H1 (cell line): ENCODE data around the gene CES3. TPM values are rescaled to one million over a fixed set of nuclear protein-coding genes. Genes with fewer than 3 reads are reported as not detected.
A peak's percentile ranks its signal among the peaks of the same experiment; 100 is the strongest.

ENCODE experiments used
- CTCF ChIA-PET: fragments of 300-600 bp; sonication (Branson Sonifier 250); formaldehyde crosslinking; loops from one replicate; lab custom pipeline; 2021; ENCODE audit not compliant: partially characterized antibody; lab: Charles Lee
- POLR2A ChIA-PET: fragments of 300-600 bp; sonication (Branson Sonifier 250); formaldehyde crosslinking; loops from one replicate; lab custom pipeline; 2021; ENCODE audit warnings: inconsistent platforms; ENCODE audit not compliant: partially characterized antibody; lab: Charles Lee
- DNase-seq, 2 experiments: peaks; one replicate each; pipeline versions ENCODE4 v3.0.0 to v3.0.0-alpha.2; 2010 to 2022; ENCODE audit warnings: low spot score in 2 of 2, low read depth in 1 of 2, mixed read lengths in 1 of 2
- FAIRE-seq: peaks from 2 replicates; lab custom pipeline; 2011; peaks lifted over from hg19 to GRCh38; lab: Jason Lieb, UNC
- H2AFZ ChIP-seq: 2 replicates; pipeline ENCODE4 v1.8.1; 2012; ENCODE audit warnings: low read length, inconsistent platforms
- H2AK5ac ChIP-seq: 2 replicates; pipeline ENCODE4 v1.6.1; 2013; ENCODE audit warnings: low read depth, low read length
- H2BK120ac ChIP-seq: replicated peaks from 2 replicates; pipeline ENCODE3; 2013; ENCODE audit warnings: low read depth, low read length, inconsistent platforms
- H2BK12ac ChIP-seq: 2 replicates; pipeline ENCODE4 v1.6.1; 2013; ENCODE audit warnings: low read depth, low read length
- H2BK15ac ChIP-seq: 2 replicates; pipeline ENCODE4 v1.6.1; 2013; ENCODE audit warnings: low read length
- H2BK20ac ChIP-seq: 2 replicates; pipeline ENCODE4 v1.6.1; 2013; ENCODE audit warnings: low read length
- H2BK5ac ChIP-seq: 2 replicates; pipeline ENCODE4 v1.6.1; 2013; ENCODE audit warnings: low read depth, low read length
- H3K14ac ChIP-seq: 2 replicates; pipeline ENCODE4 v1.6.1; 2013; ENCODE audit warnings: inconsistent platforms; ENCODE audit not compliant: insufficient read length
- H3K18ac ChIP-seq: 2 replicates; pipeline ENCODE4 v1.6.1; 2013; ENCODE audit warnings: low read length; ENCODE audit errors: extremely low read depth
- H3K23ac ChIP-seq: 2 replicates; pipeline ENCODE4 v1.6.1; 2013; ENCODE audit warnings: inconsistent platforms; ENCODE audit not compliant: insufficient read length
- H3K23me2 ChIP-seq: 2 replicates; pipeline ENCODE4 v1.6.1; 2013; ENCODE audit warnings: low read depth, low read length
- H3K27ac ChIP-seq: 2 replicates; pipeline ENCODE4 v1.6.1; 2011; ENCODE audit warnings: low read depth, low read length, inconsistent platforms
- H3K27me3 ChIP-seq, 4 experiments: replicated peaks in 1 of 4; 1 replicate in 1 of 4; 2 replicates in 3 of 4; pipeline versions ENCODE4 v1.6.1 to v1.8.1; 2011 to 2013; ENCODE audit warnings: low read length in 3 of 4, mild to moderate bottlenecking in 3 of 4, inconsistent platforms in 2 of 4, mixed read lengths in 2 of 4, moderate library complexity in 1 of 4; ENCODE audit not compliant: control insufficient read depth in 3 of 4, insufficient read depth in 3 of 4; ENCODE audit errors: extremely low read depth in 1 of 4
- H3K36me3 ChIP-seq, 4 experiments: 2 replicates each; pipeline versions ENCODE4 v1.6.1 to v1.8.1; 2011 to 2013; ENCODE audit warnings: mild to moderate bottlenecking in 4 of 4, low read length in 3 of 4, moderate library complexity in 2 of 4, control low read depth in 1 of 4, inconsistent platforms in 1 of 4; ENCODE audit not compliant: insufficient read depth in 4 of 4, control insufficient read depth in 2 of 4
- H3K4ac ChIP-seq: replicated peaks from 2 replicates; pipeline ENCODE3; 2013; ENCODE audit warnings: low read length, low read depth, mixed read lengths, inconsistent platforms; ENCODE audit not compliant: insufficient read length
- H3K4me1 ChIP-seq, 4 experiments: replicated peaks in 1 of 4; 1 replicate in 1 of 4; 2 replicates in 3 of 4; pipeline versions ENCODE4 v1.6.1 to v1.8.1; 2011 to 2013; ENCODE audit warnings: low read length in 3 of 4, inconsistent platforms in 2 of 4, mixed read lengths in 1 of 4; ENCODE audit not compliant: insufficient read depth in 4 of 4, control insufficient read depth in 3 of 4
- H3K4me2 ChIP-seq, 2 experiments: 2 replicates each; pipeline versions ENCODE4 v1.6.1 to v1.8.1; 2011 to 2013; ENCODE audit warnings: low read depth in 2 of 2, low read length in 2 of 2, control low read depth in 1 of 2, inconsistent platforms in 1 of 2, mild to moderate bottlenecking in 1 of 2; ENCODE audit not compliant: insufficient read depth in 1 of 2
- H3K4me3 ChIP-seq, 4 experiments: fragments of 200-600, 300-600 bp in 1 of 4; sonication (generic), shearing (Covaris generic), sonication (Bioruptor Twin) in 1 of 4; 2 replicates each; pipeline versions ENCODE4 v1.5.1 to v1.8.1; 2011 to 2016; ENCODE audit warnings: low read length in 4 of 4, low read depth in 3 of 4, control low read depth in 2 of 4, inconsistent platforms in 2 of 4, mild to moderate bottlenecking in 2 of 4, mixed read lengths in 1 of 4, moderate library complexity in 1 of 4; ENCODE audit not compliant: insufficient read depth in 2 of 4; ENCODE audit errors: extremely low read depth in 1 of 4
- H3K56ac ChIP-seq: replicated peaks from 2 replicates; pipeline ENCODE3; 2013; ENCODE audit warnings: low read depth, mild to moderate bottlenecking, mixed read lengths, low read length, inconsistent platforms; ENCODE audit not compliant: insufficient read length
- H3K79me1 ChIP-seq: 2 replicates; pipeline ENCODE4 v1.6.1; 2013; ENCODE audit warnings: low read depth, low read length, control low read depth
- H3K79me2 ChIP-seq, 2 experiments: 2 replicates each; pipeline versions ENCODE4 v1.6.1 to v1.8.1; 2012 to 2013; ENCODE audit warnings: low read length in 2 of 2, mild to moderate bottlenecking in 2 of 2, inconsistent platforms in 1 of 2; ENCODE audit not compliant: insufficient read depth in 2 of 2, control insufficient read depth in 1 of 2
- H3K9ac ChIP-seq, 4 experiments: replicated peaks in 1 of 4; 1 replicate in 1 of 4; 2 replicates in 3 of 4; pipeline versions ENCODE4 v1.6.1 to v1.8.1; 2011 to 2013; ENCODE audit warnings: low read depth in 3 of 4, low read length in 3 of 4, control low read depth in 2 of 4, mild to moderate bottlenecking in 2 of 4, moderate library complexity in 2 of 4, inconsistent platforms in 1 of 4; ENCODE audit errors: extremely low read depth in 1 of 4
- H3K9me3 ChIP-seq, 2 experiments: 2 replicates each; pipeline versions ENCODE4 v1.6.1 to v1.8.1; 2012 to 2013; ENCODE audit warnings: mild to moderate bottlenecking in 2 of 2, moderate library complexity in 2 of 2, control low read depth in 1 of 2, inconsistent platforms in 1 of 2, low read depth in 1 of 2, low read length in 1 of 2, mixed read lengths in 1 of 2; ENCODE audit not compliant: insufficient read depth in 2 of 2
- H4K20me1 ChIP-seq, 2 experiments: replicated peaks in 1 of 2; 2 replicates each; pipeline versions ENCODE3 to v1.8.1; 2011 to 2013; ENCODE audit warnings: inconsistent platforms in 2 of 2, low read length in 2 of 2, mild to moderate bottlenecking in 1 of 2; ENCODE audit not compliant: insufficient read depth in 2 of 2, control insufficient read depth in 1 of 2
- H4K5ac ChIP-seq: 2 replicates; pipeline ENCODE4 v1.6.1; 2013; ENCODE audit warnings: low read length, low read depth, mixed read lengths, inconsistent platforms; ENCODE audit not compliant: insufficient read length
- H4K8ac ChIP-seq: 2 replicates; pipeline ENCODE4 v1.8.0; 2013; ENCODE audit warnings: mild to moderate bottlenecking, moderate library complexity, low read length, inconsistent platforms; ENCODE audit not compliant: insufficient read depth; ENCODE audit errors: extremely low read depth
- H4K91ac ChIP-seq: replicated peaks from 2 replicates; pipeline ENCODE3; 2013; ENCODE audit warnings: low read length, mixed read lengths, inconsistent platforms; ENCODE audit not compliant: insufficient read length
- ATF2 ChIP-seq: IDR thresholded peaks from 2 replicates; pipeline ENCODE4 v1.6.1; 2012; ENCODE audit warnings: low read length, inconsistent platforms
- BACH1 ChIP-seq: IDR thresholded peaks from 2 replicates; pipeline ENCODE4 v1.6.1; 2012; ENCODE audit warnings: low read length, improper control_type of control experiment
- BCL11A ChIP-seq, 2 experiments: IDR thresholded peaks; one replicate each; pipeline ENCODE4 v1.6.1; 2011; ENCODE audit warnings: low read depth in 2 of 2, low read length in 2 of 2, mild to moderate bottlenecking in 2 of 2
- BRCA1 ChIP-seq: IDR thresholded peaks from 2 replicates; pipeline ENCODE4 v1.6.1; 2012; ENCODE audit warnings: low read depth, low read length, improper control_type of control experiment
- CBX5 ChIP-seq: fragments of 300-800, 300-1000 bp; sonication (generic); IDR thresholded peaks from 2 replicates; pipeline ENCODE4 v1.7.1; 2016; ENCODE audit warnings: antibody characterized with exemption, low read length, low read depth
- CREB1 ChIP-seq: IDR thresholded peaks from 2 replicates; pipeline ENCODE4 v1.6.1; 2012; ENCODE audit warnings: inconsistent platforms
- FOSL1 ChIP-seq: IDR thresholded peaks from 2 replicates; pipeline ENCODE4 v1.6.1; 2011; ENCODE audit warnings: mild to moderate bottlenecking, low read depth, low read length, moderate library complexity; ENCODE audit not compliant: insufficient read depth
- HDAC6 ChIP-seq: IDR thresholded peaks from one replicate; pipeline ENCODE4 v1.7.1; 2012; ENCODE audit warnings: low read depth, mild to moderate bottlenecking, inconsistent platforms, low read length, moderate library complexity
- KDM4A ChIP-seq: IDR thresholded peaks from one replicate; pipeline ENCODE4 v1.7.1; 2012; ENCODE audit warnings: low read depth, mild to moderate bottlenecking, moderate library complexity, low read length, inconsistent platforms; ENCODE audit not compliant: severe bottlenecking
- NANOG ChIP-seq: IDR thresholded peaks from 2 replicates; pipeline ENCODE4 v1.6.1; 2011; ENCODE audit warnings: low read length, low read depth, mild to moderate bottlenecking, inconsistent platforms; ENCODE audit not compliant: insufficient read depth, poor library complexity, severe bottlenecking
- RFX5 ChIP-seq: IDR thresholded peaks from 2 replicates; pipeline ENCODE4 v1.6.1; 2011; ENCODE audit warnings: low read depth, low read length, improper control_type of control experiment, borderline replicate concordance
- TBP ChIP-seq: IDR thresholded peaks from 2 replicates; pipeline ENCODE4 v1.6.1; 2011; ENCODE audit warnings: low read depth, low read length, improper control_type of control experiment
- TCF12 ChIP-seq: IDR thresholded peaks from 2 replicates; pipeline ENCODE4 v1.6.1; 2011; ENCODE audit warnings: low read depth, mild to moderate bottlenecking, low read length
- TEAD4 ChIP-seq: IDR thresholded peaks from 2 replicates; pipeline ENCODE4 v1.6.1; 2012; ENCODE audit warnings: low read depth, low read length, inconsistent platforms, mixed read lengths
- WGBS, 2 experiments: shearing (Covaris generic) in 1 of 2; methylation state at CpG; one replicate each; pipeline versions ENCODE4 v1.1.6 to v1.1.7; 2013 to 2015; ENCODE audit warnings: low lambda C conversion rate in 2 of 2, mixed read lengths in 2 of 2, inconsistent platforms in 1 of 2, low coverage in 1 of 2, missing lambda C conversion rate in 1 of 2; ENCODE audit not compliant: insufficient replicate concordance in 2 of 2, insufficient coverage in 1 of 2, insufficient read length in 1 of 2; ENCODE audit errors: extremely low coverage in 1 of 2, missing lambda C conversion rate in 1 of 2; 5-methylcytosine and 5-hydroxymethylcytosine counted together
- polyA plus RNA-seq, 7 experiments: library from polyadenylated mRNA; depleted of rRNA in 3 of 7; stranded (reverse) in 5 of 7; unstranded in 2 of 7; fragments of >200 nt in 5 of 7; fragments of 200-250 nt in 2 of 7; gene quantifications; 1 replicate in 5 of 7; 2 replicates in 1 of 7; 4 replicates in 1 of 7; pipeline versions ENCODE4 v1.2.1 to v1.2.3, GENCODE V29; 2011 to 2013; ENCODE audit warnings: missing spikeins in 2 of 7, mixed read lengths in 2 of 7
- total RNA-seq: library from RNA; stranded (reverse); fragmentation: NEBNext Ultra II Directional; extraction: Animal tissue kit (Norgen Biotek cat#: 25700); gene quantifications from 2 replicates; pipeline ENCODE4 v1.2.1, GENCODE V29; 2021

Gene CES3
- total and polyA plus RNA-seq, 2 of the 8 experiments (the other 6 are each of a cell fraction or from before 2014, with no cell fraction given) = 1.6 to 2.2 TPM

DNA sequence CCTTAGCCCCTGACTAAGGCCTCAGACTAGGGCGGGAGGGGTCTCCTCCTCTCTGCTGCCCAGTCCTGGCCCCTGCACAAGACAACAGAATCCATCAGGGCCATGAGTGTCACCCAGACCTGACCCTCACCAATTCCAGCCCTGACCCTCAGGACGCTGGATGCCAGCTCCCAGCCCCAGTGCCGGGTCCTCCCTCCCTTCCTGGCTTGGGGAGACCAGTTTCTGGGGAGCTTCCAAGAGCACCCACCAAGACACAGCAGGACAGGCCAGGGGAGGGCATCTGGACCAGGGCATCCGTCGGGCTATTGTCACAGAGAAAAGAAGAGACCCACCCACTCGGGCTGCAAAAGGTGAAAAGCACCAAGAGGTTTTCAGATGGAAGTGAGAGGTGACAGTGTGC is 12.7 kb downstream of the CES3 start:
- DNase-seq (no peak), FAIRE-seq (no peak)
- Histone ChIP-seq H2AFZ (no peak overlapping the region), H2BK15ac (no peak overlapping the region), H2BK120ac (no peak overlapping the region), H3K4ac (no peak overlapping the region), H3K9me3 (no peaks in the 10 kb centered on the region), H3K79me2 (no peaks in the 10 kb centered on the region), H4K5ac (no peak overlapping the region), H3K27ac (no peak overlapping the region), H3K56ac (no peak overlapping the region), H3K79me1 (no peaks in the 10 kb centered on the region), H3K23me2 (no peaks in the 10 kb centered on the region), H4K91ac (no peak overlapping the region), H3K18ac (no peak overlapping the region), H3K4me3 (no peak overlapping the region), H3K27me3 (no peaks in the 10 kb centered on the region), H2BK20ac (no peak overlapping the region), H3K23ac (no peak overlapping the region), H2BK5ac (no peak overlapping the region), H2BK12ac (no peak overlapping the region), H3K9ac (no peak overlapping the region), H3K36me3 (no peaks in the 10 kb centered on the region), H3K14ac (no peak overlapping the region), H4K8ac (peak overlapping the region; percentile 25; the same call in 1 of the 2 replicates), H4K20me1 (no peaks in the 10 kb centered on the region), H3K4me1 (no peaks in the 10 kb centered on the region; a peak in 1 of 7 replicates), H3K4me2 (no peak overlapping the region), H2AK5ac (no peak overlapping the region)
- POLR2A ChIA-PET = interaction anchor here (1.6 kb wide), 1 partner anchor 13 kb away, joined by 6 read pairs; the partner anchor contains the start of gene CES3
- WGBS, 2 experiments = 90% methylated on average over 3 of the region's 6 CpGs; no CpG with 5 or more reads in 1 of the 2 experiments
- CTCF ChIA-PET = interaction anchor here (0.6 to 10.2 kb wide), 8 partner anchors 12 to 212 kb away, joined by 3 to 130 read pairs (median 3); partner anchors contain the start of gene CES3
- TF ChIP-seq NANOG = no peak
- no peak for TF ChIP-seq BACH1
- TF ChIP-seq RFX5 = no peak
- TF ChIP-seq TBP = no peak
- no peak for TF ChIP-seq HDAC6
- no peak for TF ChIP-seq BCL11A (IDR thresholded peaks at IDR 0.05; ENCODE audit: low read depth in 2 of 2, low read length in 2 of 2)
- TF ChIP-seq FOSL1 = no peak
- no peak for TF ChIP-seq ATF2
- no peak for TF ChIP-seq BRCA1
- no peak for TF ChIP-seq TCF12
- TF ChIP-seq CREB1 = no peak
- TF ChIP-seq CBX5 = no peak
- no peak for TF ChIP-seq KDM4A
- no peak for TF ChIP-seq TEAD4
